ENCODE results near the gene ACAA1.

The ACAA1 gene

GRCh38 chr3:38170722-38171121 lies 33.8 kb upstream of the ACAA1 start:
- Histone ChIP-seq H3K79me2 (ENCODE audit: insufficient read depth, low read depth) (peaks cover 50% of the 10 kb centered on the region), H3K4me1 (ENCODE audit: low read depth, poor library complexity, severe bottlenecking) (peaks cover 6% of the 10 kb centered on the region), H3K4me3 (IDR thresholded peaks at IDR 0.05; ENCODE audit: insufficient read depth, low read depth, low read length) (no peak overlapping the region), H3K27ac (no peak overlapping the region), H4K20me1 (ENCODE audit: insufficient read depth) (no peaks in the 10 kb centered on the region), H3K27me3 (ENCODE audit: insufficient read depth, low read depth) (no peaks in the 10 kb centered on the region), H3K36me3 (ENCODE audit: insufficient read depth) (no peaks in the 10 kb centered on the region), H3K9ac (no peak overlapping the region), H2AFZ (ENCODE audit: low read depth) (no peak overlapping the region), H3K4me2 (no peak overlapping the region)
- TF ChIP-seq CTCF (conservative IDR thresholded peaks at IDR 0.05; ENCODE audit: low read depth, low read length): no peak

- Histone ChIP-seq H3K27ac (no peak overlapping the region), H3K9ac (no peak overlapping the region), H3K79me2 (ENCODE audit: insufficient read depth, low read depth) (peaks cover 41% of the 10 kb centered on the region), H3K36me3 (ENCODE audit: insufficient read depth) (no peaks in the 10 kb centered on the region), H3K4me2 (no peak overlapping the region), H3K4me1 (ENCODE audit: low read depth, poor library complexity, severe bottlenecking) (peaks cover 6% of the 10 kb centered on the region), H3K4me3 (IDR thresholded peaks at IDR 0.05; ENCODE audit: insufficient read depth, low read depth, low read length) (no peak overlapping the region), H2AFZ (ENCODE audit: low read depth) (no peak overlapping the region), H4K20me1 (ENCODE audit: insufficient read depth) (no peaks in the 10 kb centered on the region), H3K27me3 (ENCODE audit: insufficient read depth, low read depth) (no peaks in the 10 kb centered on the region)
- TF ChIP-seq CTCF (conservative IDR thresholded peaks at IDR 0.05; ENCODE audit: low read depth, low read length): no peak
Measured at GRCh38 chr3:38169027-38169317, 32.0 kb upstream of the ACAA1 start.

GRCh38 chr3:38168151-38169026 lies 31.5 kb upstream of the ACAA1 start:
- Histone ChIP-seq H3K4me1 (ENCODE audit: low read depth, poor library complexity, severe bottlenecking) (peaks cover 6% of the 10 kb centered on the region), H3K4me3 (IDR thresholded peaks at IDR 0.05; ENCODE audit: insufficient read depth, low read depth, low read length) (no peak overlapping the region), H3K27ac (no peak overlapping the region), H4K20me1 (ENCODE audit: insufficient read depth) (no peaks in the 10 kb centered on the region), H3K9ac (no peak overlapping the region), H2AFZ (ENCODE audit: low read depth) (no peak overlapping the region), H3K4me2 (no peak overlapping the region), H3K79me2 (ENCODE audit: insufficient read depth, low read depth) (peaks cover 40% of the 10 kb centered on the region), H3K36me3 (ENCODE audit: insufficient read depth) (no peaks in the 10 kb centered on the region), H3K27me3 (ENCODE audit: insufficient read depth, low read depth) (no peaks in the 10 kb centered on the region)
- no peak for TF ChIP-seq CTCF (conservative IDR thresholded peaks at IDR 0.05; ENCODE audit: low read depth, low read length)

- Histone ChIP-seq H4K20me1 (ENCODE audit: insufficient read depth) (no peaks in the 10 kb centered on the region), H3K4me3 (IDR thresholded peaks at IDR 0.05; ENCODE audit: insufficient read depth, low read depth, low read length) (no peak overlapping the region), H3K27me3 (ENCODE audit: insufficient read depth, low read depth) (no peaks in the 10 kb centered on the region), H2AFZ (ENCODE audit: low read depth) (no peak overlapping the region), H3K79me2 (ENCODE audit: insufficient read depth, low read depth) (peaks cover 40% of the 10 kb centered on the region), H3K4me1 (ENCODE audit: low read depth, poor library complexity, severe bottlenecking) (peaks cover 6% of the 10 kb centered on the region), H3K27ac (no peak overlapping the region), H3K9ac (no peak overlapping the region), H3K4me2 (no peak overlapping the region), H3K36me3 (ENCODE audit: insufficient read depth) (no peaks in the 10 kb centered on the region)
- TF ChIP-seq CTCF (conservative IDR thresholded peaks at IDR 0.05; ENCODE audit: low read depth, low read length): no peak
Measured at GRCh38 chr3:38167591-38167990, 30.7 kb upstream of the ACAA1 start.

Data from KMS-11 (cell line).